Trophoblast cell (in vitro differentiated cells and primary cell): ENCODE data around the gene GRK2.

Experiments used
- DNase-seq, 2 donors: peaks; one replicate each; pipeline ENCODE4 v3.0.0-alpha.2; 2016
- H2AFZ ChIP-seq: 2 replicates; pipeline ENCODE4 v1.6.1; 2013; ENCODE audit warnings: low read length, moderate library complexity, mild to moderate bottlenecking; ENCODE audit not compliant: insufficient read depth, poor library complexity
- H2AK5ac ChIP-seq: 2 replicates; pipeline ENCODE4 v1.6.1; 2013; ENCODE audit warnings: mild to moderate bottlenecking, low read length
- H2BK120ac ChIP-seq: 2 replicates; pipeline ENCODE4 v1.6.1; 2013; ENCODE audit warnings: low read length, mild to moderate bottlenecking, moderate library complexity; ENCODE audit not compliant: insufficient read depth, poor library complexity
- H2BK12ac ChIP-seq: 2 replicates; pipeline ENCODE4 v1.6.1; 2013; ENCODE audit warnings: mild to moderate bottlenecking, low read length, moderate library complexity
- H2BK5ac ChIP-seq: 2 replicates; pipeline ENCODE4 v1.6.1; 2013; ENCODE audit warnings: low read length, low read depth, moderate library complexity, mild to moderate bottlenecking; ENCODE audit not compliant: poor library complexity
- H3K14ac ChIP-seq: 2 replicates; pipeline ENCODE4 v1.6.1; 2013; ENCODE audit warnings: mild to moderate bottlenecking, low read length
- H3K18ac ChIP-seq: 2 replicates; pipeline ENCODE4 v1.6.1; 2013; ENCODE audit warnings: mild to moderate bottlenecking, low read length
- H3K23ac ChIP-seq: 2 replicates; pipeline ENCODE4 v1.6.1; 2013; ENCODE audit warnings: low read length
- H3K27ac ChIP-seq: 2 replicates; pipeline ENCODE4 v1.5.1; 2013; ENCODE audit warnings: low read depth, mild to moderate bottlenecking, inconsistent platforms, low read length, moderate library complexity
- H3K27me3 ChIP-seq: 2 replicates; pipeline ENCODE4 v1.6.1; 2013; ENCODE audit warnings: inconsistent platforms, mild to moderate bottlenecking, low read length, moderate library complexity; ENCODE audit not compliant: insufficient read depth
- H3K36me3 ChIP-seq, 2 experiments: 1 replicate in 1 of 2; 2 replicates in 1 of 2; pipeline ENCODE4 v1.6.1; 2013; ENCODE audit warnings: low read length in 2 of 2, mild to moderate bottlenecking in 2 of 2, moderate library complexity in 1 of 2; ENCODE audit not compliant: insufficient read depth in 2 of 2, control insufficient read depth in 1 of 2
- H3K4ac ChIP-seq: 2 replicates; pipeline ENCODE4 v1.6.1; 2013; ENCODE audit warnings: low read depth, mild to moderate bottlenecking, low read length, moderate library complexity
- H3K4me1 ChIP-seq, 2 experiments: 1 replicate in 1 of 2; 2 replicates in 1 of 2; pipeline ENCODE4 v1.6.1; 2013; ENCODE audit warnings: low read length in 2 of 2, mild to moderate bottlenecking in 2 of 2, moderate library complexity in 1 of 2; ENCODE audit not compliant: insufficient read depth in 2 of 2, control insufficient read depth in 1 of 2
- H3K4me2 ChIP-seq: 2 replicates; pipeline ENCODE4 v1.6.1; 2013; ENCODE audit warnings: inconsistent platforms, mild to moderate bottlenecking, low read length, moderate library complexity
- H3K4me3 ChIP-seq: 2 replicates; pipeline ENCODE4 v1.5.1; 2013; ENCODE audit warnings: mild to moderate bottlenecking, low read depth, low read length, inconsistent platforms
- H3K79me1 ChIP-seq: one replicate; pipeline ENCODE4 v1.6.1; 2013; ENCODE audit warnings: low read length
- H3K79me2 ChIP-seq: 2 replicates; pipeline ENCODE4 v1.6.1; 2013; ENCODE audit warnings: low read length, mild to moderate bottlenecking; ENCODE audit not compliant: control insufficient read depth, insufficient read depth, poor library complexity
- H3K9ac ChIP-seq: 2 replicates; pipeline ENCODE4 v1.6.1; 2013; ENCODE audit warnings: mild to moderate bottlenecking, low read length
- H3K9me3 ChIP-seq: 2 replicates; pipeline ENCODE4 v1.6.1; 2013; ENCODE audit warnings: low read depth, mild to moderate bottlenecking, control low read depth, inconsistent platforms, low read length; ENCODE audit not compliant: insufficient read depth
- H4K12ac ChIP-seq: 2 replicates; pipeline ENCODE4 v1.6.1; 2013; ENCODE audit warnings: low read depth, mild to moderate bottlenecking, low read length, moderate library complexity
- H4K8ac ChIP-seq: 2 replicates; pipeline ENCODE4 v1.6.1; 2013; ENCODE audit warnings: low read depth, mild to moderate bottlenecking, low read length, moderate library complexity
- H4K91ac ChIP-seq: one replicate; pipeline ENCODE4 v1.6.1; 2013; ENCODE audit warnings: low read depth, mild to moderate bottlenecking, low read length, moderate library complexity
- WGBS: extraction: QIAGEN DNeasy Blood & Tissue Kit; methylation state at CpG from one replicate; pipeline ENCODE4 v1.1.7; 2013; ENCODE audit warnings: missing lambda C conversion rate; ENCODE audit not compliant: insufficient read length, insufficient coverage; ENCODE audit errors: extremely low coverage; 5-methylcytosine and 5-hydroxymethylcytosine counted together

Gene GRK2

GRCh38 chr11:67278135-67278938, 12.1 kb downstream of the GRK2 start:
- H3K79me1 ChIP-seq: no peaks in the 10 kb centered on the region
- H4K12ac ChIP-seq: no peak overlapping the region
- H3K4ac ChIP-seq: no peak overlapping the region
- H3K9me3 ChIP-seq: no peaks in the 10 kb centered on the region
- H3K36me3 ChIP-seq: peaks cover 64 to 71% of the 10 kb centered on the region in 2 experiments
- no peak overlapping the region for H2AK5ac ChIP-seq
- no peak for DNase-seq
- peaks cover 0 to 4% of the 10 kb centered on the region in 2 experiments for H3K4me1 ChIP-seq
- no peak overlapping the region for H2AFZ ChIP-seq
- H3K4me2 ChIP-seq: no peak overlapping the region
- H2BK12ac ChIP-seq: no peak overlapping the region
- no peaks in the 10 kb centered on the region for H3K27me3 ChIP-seq
- no peak overlapping the region for H3K14ac ChIP-seq
- no peak overlapping the region for H2BK120ac ChIP-seq
- no peak overlapping the region for H3K23ac ChIP-seq
- no peak overlapping the region for H2BK5ac ChIP-seq
- H4K8ac ChIP-seq: no peak overlapping the region
- no peak overlapping the region for H3K27ac ChIP-seq
- H3K9ac ChIP-seq: no peak overlapping the region
- no CpG with 5 or more reads among the region's 14 CpGs for WGBS
- H3K18ac ChIP-seq: no peak overlapping the region
- H3K4me3 ChIP-seq: no peak overlapping the region
- no peak overlapping the region for H4K91ac ChIP-seq
- H3K79me2 ChIP-seq: no peaks in the 10 kb centered on the region

GRCh38 chr11:67278939-67279588, 12.8 kb downstream of the GRK2 start:
- no peaks in the 10 kb centered on the region for H3K79me1 ChIP-seq
- no peak overlapping the region for H2BK5ac ChIP-seq
- no peak overlapping the region for H3K27ac ChIP-seq
- H3K79me2 ChIP-seq: no peaks in the 10 kb centered on the region
- no peak overlapping the region for H2AFZ ChIP-seq
- H2AK5ac ChIP-seq: no peak overlapping the region
- no peak overlapping the region for H4K91ac ChIP-seq
- H3K9ac ChIP-seq: no peak overlapping the region
- no peak for DNase-seq
- peaks cover 71 to 78% of the 10 kb centered on the region in 2 experiments for H3K36me3 ChIP-seq
- H3K27me3 ChIP-seq: no peaks in the 10 kb centered on the region
- no peak overlapping the region for H2BK120ac ChIP-seq
- no CpG with 5 or more reads among the region's 14 CpGs for WGBS
- no peak overlapping the region for H4K8ac ChIP-seq
- H3K9me3 ChIP-seq: no peaks in the 10 kb centered on the region
- H3K23ac ChIP-seq: no peak overlapping the region
- H3K4me3 ChIP-seq: no peak overlapping the region
- no peak overlapping the region for H4K12ac ChIP-seq
- no peak overlapping the region for H3K4me2 ChIP-seq
- no peak overlapping the region for H3K4ac ChIP-seq
- no peak overlapping the region for H3K18ac ChIP-seq
- no peak overlapping the region for H3K14ac ChIP-seq
- no peak overlapping the region for H2BK12ac ChIP-seq
- H3K4me1 ChIP-seq: peaks cover 0 to 3% of the 10 kb centered on the region in 2 experiments

- no peaks in the 10 kb centered on the region for H3K79me1 ChIP-seq
- no peak overlapping the region for H3K27ac ChIP-seq
- WGBS: no CpG with 5 or more reads among the region's 17 CpGs
- H3K4me3 ChIP-seq: no peak overlapping the region
- H2BK5ac ChIP-seq: no peak overlapping the region
- no peaks in the 10 kb centered on the region for H3K27me3 ChIP-seq
- H3K4me1 ChIP-seq: peaks cover 0 to 3% of the 10 kb centered on the region in 2 experiments
- H2AK5ac ChIP-seq: no peak overlapping the region
- no peak overlapping the region for H3K23ac ChIP-seq
- peaks cover 78 to 85% of the 10 kb centered on the region in 2 experiments for H3K36me3 ChIP-seq
- H3K18ac ChIP-seq: no peak overlapping the region
- no peak overlapping the region for H3K14ac ChIP-seq
- no peak overlapping the region for H4K91ac ChIP-seq
- H3K4ac ChIP-seq: no peak overlapping the region
- H3K79me2 ChIP-seq: no peaks in the 10 kb centered on the region
- no peak overlapping the region for H3K9ac ChIP-seq
- no peak overlapping the region for H4K8ac ChIP-seq
- no peak for DNase-seq
- H3K9me3 ChIP-seq: no peaks in the 10 kb centered on the region
- no peak overlapping the region for H2AFZ ChIP-seq
- H4K12ac ChIP-seq: no peak overlapping the region
- no peak overlapping the region for H2BK120ac ChIP-seq
- no peak overlapping the region for H3K4me2 ChIP-seq
- no peak overlapping the region for H2BK12ac ChIP-seq
Measured at GRCh38 chr11:67279589-67280340, 13.5 kb downstream of the GRK2 start.

GRCh38 chr11:67280341-67280787, 14.1 kb downstream of the GRK2 start:
- H3K4me1 ChIP-seq: no peaks in the 10 kb centered on the region
- no CpG with 5 or more reads among the region's 13 CpGs for WGBS
- no peak overlapping the region for H4K91ac ChIP-seq
- DNase-seq: no peak
- H3K36me3 ChIP-seq: peaks cover 84 to 87% of the 10 kb centered on the region in 2 experiments
- no peak overlapping the region for H2BK5ac ChIP-seq
- no peak overlapping the region for H4K12ac ChIP-seq
- no peak overlapping the region for H3K9ac ChIP-seq
- H3K4me2 ChIP-seq: no peak overlapping the region
- H3K79me1 ChIP-seq: no peaks in the 10 kb centered on the region
- H3K14ac ChIP-seq: no peak overlapping the region
- no peak overlapping the region for H3K27ac ChIP-seq
- H3K27me3 ChIP-seq: no peaks in the 10 kb centered on the region
- no peaks in the 10 kb centered on the region for H3K79me2 ChIP-seq
- H4K8ac ChIP-seq: no peak overlapping the region
- no peak overlapping the region for H2BK12ac ChIP-seq
- no peak overlapping the region for H2AFZ ChIP-seq
- no peak overlapping the region for H3K4ac ChIP-seq
- H3K18ac ChIP-seq: no peak overlapping the region
- no peaks in the 10 kb centered on the region for H3K9me3 ChIP-seq
- no peak overlapping the region for H3K23ac ChIP-seq
- no peak overlapping the region for H2BK120ac ChIP-seq
- H3K4me3 ChIP-seq: no peak overlapping the region
- no peak overlapping the region for H2AK5ac ChIP-seq
